HG02981 (cell line): ENCODE measurements around the gene C19orf47.
A peak's percentile ranks its signal among the peaks of the same experiment; 100 is the strongest.

Experiments used
- ATAC-seq: cut with Tn5 transposase; IDR thresholded peaks from one replicate; pipeline ENCODE4 v1.9.1; 2021; ENCODE audit warnings: mild to moderate bottlenecking, moderate library complexity; ENCODE audit not compliant: unreplicated experiment

The C19orf47 gene, protein sequence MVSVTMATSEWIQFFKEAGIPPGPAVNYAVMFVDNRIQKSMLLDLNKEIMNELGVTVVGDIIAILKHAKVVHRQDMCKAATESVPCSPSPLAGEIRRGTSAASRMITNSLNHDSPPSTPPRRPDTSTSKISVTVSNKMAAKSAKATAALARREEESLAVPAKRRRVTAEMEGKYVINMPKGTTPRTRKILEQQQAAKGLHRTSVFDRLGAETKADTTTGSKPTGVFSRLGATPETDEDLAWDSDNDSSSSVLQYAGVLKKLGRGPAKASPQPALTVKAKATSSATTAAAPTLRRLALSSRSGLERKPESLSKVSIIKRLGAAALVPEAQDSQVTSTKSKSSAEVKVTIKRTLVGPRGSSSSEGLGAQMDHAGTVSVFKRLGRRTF

DNA sequence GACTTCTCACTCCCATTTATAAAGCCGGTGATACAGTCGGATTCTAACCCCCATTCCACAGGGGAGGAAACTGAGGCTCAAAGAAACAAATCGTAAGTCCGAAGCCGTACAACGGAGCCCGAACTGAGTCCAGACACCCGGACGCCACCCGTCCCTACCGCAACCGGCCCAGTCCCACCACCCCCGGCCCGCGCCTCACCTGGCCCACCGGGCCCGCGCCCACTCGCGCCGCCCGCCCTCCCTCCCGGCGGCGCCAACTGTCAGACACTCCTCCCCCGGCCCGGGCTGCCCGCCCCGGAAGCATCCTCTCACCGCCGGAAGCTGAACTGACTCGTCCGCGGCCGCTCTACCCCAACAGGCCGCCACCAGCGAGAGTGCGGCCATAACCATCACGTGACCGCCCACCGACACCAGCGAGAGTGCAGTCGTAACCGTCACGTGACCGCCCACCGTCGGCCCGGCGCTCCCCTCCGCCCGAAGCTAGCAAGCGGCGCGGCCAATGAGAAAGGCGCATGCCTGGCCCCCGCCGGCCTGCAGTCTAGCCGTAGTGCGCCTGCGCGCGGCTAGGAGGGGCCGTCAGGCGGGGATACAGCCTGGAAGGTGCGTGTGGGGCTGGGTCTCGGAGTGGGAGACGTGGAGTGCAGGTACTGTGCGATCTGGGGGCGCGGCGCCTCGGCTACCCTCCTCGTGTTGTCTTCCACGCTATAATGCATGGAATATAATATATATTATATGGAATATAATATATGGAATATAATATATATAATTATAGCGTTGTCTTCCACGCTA, at the start of gene C19orf47, which contains the start of gene PLD3:
Gene C19orf47 (minus strand): TSS at position 273 of the 789 bp plus-strand sequence. CDS start 6,540 bp downstream, outside the sequence.
Gene PLD3 (plus strand): TSS at position 571 of the 789 bp plus-strand sequence. CDS start 17,789 bp downstream, outside the sequence.
- ATAC-seq = peak; percentile 92

DNA sequence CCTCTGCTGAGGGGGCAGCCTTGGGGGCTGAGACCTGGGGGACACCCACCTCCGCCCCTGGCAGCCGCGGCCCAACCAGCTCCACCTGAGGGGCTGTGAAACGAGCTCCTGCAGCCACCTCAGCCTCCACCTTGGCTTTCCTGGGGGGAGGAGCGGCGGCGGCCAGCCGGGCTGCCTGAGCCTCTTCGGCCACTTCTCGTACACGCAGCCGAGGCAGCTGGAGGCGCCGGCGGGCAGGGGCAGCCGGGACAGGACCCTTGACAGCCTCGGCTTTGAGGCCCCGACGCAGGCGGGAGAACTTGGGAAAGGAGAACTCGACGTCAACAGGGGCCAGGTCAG, 49.3 kb upstream of the C19orf47 start:
- no peak for ATAC-seq

DNA sequence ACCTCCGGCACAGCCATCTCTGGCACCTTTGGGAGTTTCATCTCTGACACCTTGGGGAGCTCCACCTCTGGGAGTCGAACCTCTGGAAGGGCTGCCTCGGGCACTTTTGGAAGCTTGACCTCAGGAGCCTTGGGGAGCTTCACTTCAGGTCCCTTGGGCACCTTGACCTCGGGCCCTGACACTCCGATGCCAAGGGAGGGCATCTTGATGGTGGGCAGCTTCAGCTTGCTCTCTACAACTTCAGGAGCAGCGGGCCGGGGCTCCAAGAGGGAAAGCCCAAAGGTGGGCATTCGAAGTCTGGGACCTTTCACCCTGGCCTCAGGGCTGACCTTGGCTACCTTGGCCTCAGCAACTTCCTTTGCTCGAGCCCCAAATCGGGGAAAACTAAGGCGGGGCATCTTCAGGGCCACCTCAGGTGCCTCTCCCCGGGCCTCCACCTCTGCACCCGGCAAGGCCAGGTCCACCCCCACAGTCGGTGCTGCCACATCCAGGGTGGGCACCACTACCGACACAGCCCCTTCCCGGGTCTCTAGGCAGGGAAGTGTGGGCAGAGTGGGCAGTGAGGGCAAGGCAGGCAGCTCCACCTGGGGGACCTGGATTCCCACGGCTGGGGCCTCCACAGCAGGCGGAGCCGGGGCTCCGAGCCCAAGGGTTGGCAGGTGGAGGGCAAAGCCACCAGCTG, 48.8 kb upstream of the C19orf47 start:
- no peak for ATAC-seq

DNA sequence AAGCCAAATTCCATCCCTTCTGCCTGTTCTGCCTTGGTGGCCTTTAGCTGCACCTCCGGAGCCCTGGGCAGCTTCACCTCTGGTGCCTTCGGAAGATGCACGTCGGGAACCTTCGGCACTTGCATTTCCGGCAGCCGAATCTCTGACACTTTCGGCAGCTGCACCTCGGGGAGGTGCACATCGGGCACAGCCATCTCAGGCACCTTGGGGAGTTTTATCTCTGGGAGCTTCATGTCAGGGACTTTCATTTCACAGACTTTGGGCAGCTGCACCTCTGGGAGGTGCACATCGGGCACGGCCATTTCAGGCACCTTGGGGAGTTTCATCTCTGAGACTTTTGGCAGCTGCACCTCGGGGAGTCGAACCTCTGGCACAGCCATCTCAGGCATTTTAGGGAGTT, 47.8 kb upstream of the C19orf47 start:
- no peak for ATAC-seq

DNA sequence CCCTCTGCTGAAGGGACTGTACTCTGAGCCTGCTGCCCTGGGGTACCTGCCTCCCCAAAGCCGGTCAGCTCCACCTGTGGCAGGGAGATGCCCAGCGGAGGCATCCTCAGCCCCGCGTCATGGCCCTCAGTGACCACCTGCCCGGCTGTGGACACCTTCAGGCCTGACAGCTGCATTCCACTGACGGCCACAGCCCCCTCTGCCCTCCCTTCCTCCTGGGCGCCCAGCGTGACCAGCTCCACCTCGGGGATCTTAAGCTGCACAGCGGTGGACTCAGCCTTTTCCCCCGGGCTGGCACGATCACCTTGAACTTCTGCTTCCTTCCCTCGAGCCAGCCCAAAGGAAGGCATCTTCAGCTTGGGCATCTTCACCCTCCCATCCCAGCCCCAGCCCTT, 46.6 kb upstream of the C19orf47 start:
- ATAC-seq = no peak

DNA sequence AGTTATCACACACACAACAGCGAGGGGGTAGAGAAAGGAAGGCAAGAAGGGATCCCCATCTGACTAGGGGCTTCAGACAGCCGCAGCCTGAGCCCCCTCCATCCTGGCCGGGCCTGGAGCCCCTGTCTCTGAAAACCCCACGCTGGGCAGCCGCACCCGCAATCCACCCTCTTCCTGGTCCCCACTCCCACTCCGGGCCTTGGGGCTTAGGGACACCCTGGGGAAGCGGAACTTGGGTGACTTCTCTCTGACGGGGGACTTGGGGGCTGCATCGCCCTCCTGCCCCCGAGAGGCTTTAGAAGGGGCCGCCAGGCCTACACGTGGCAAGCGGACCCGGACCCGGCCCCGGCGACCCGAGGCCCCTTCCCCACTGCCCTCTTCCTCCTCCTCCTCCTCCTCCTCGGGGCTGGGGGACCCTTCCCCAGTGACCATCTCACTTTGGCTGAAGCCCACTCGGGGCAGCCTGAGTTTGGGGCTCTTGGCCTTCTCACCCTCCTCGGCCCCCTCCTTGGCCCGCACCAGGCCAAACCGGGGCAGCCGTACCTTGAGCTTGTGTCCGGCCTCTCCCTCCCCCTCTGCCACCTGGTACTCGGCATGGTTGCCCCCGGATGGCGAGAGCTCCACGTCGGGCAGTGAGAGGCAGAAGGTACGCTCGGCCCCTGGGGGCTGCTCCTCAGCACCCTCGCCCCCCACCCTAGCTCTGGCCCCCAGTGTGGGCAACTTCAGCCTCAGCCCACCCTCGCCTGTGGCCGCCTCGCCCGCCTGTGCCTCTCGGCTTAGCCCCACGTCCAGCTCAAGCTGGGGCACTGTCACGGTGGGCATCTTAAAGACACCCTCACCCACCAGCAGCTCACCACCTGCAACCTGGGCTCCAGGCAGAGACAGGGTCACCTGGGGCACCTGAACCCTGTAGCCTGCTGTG, 46.0 kb upstream of the C19orf47 start:
- no peak for ATAC-seq

DNA sequence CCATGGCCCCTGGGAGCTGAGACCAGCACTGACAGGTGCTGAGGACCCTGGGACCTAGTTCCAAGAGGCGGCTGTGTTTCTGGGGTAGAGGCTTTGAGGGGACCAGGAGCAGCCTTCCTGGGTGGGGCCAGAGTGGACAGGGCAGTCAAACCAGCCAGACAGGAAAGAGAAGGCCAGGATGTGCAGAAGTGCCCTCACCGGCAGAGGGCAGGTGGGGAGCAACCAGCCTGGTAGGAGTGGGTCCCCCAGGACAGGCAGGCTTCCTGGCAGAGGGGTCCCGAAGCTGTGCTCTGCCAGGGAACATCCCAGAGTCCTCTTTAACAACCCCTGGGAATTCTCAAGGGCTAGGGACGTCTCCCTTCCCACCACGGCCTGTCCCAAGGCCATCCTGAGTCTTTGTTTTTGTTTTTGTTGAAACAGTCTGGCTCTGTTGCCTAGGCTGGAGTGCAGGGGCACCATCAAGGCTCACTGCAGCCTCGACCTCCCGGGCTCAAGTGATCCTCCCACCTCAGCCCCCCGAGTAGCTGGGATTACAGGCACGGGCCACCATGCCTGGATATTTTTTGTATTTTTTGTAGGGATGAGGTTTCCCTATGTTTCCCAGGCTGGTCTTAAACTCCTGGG, 44.8 kb upstream of the C19orf47 start:
- ATAC-seq = no peak

DNA sequence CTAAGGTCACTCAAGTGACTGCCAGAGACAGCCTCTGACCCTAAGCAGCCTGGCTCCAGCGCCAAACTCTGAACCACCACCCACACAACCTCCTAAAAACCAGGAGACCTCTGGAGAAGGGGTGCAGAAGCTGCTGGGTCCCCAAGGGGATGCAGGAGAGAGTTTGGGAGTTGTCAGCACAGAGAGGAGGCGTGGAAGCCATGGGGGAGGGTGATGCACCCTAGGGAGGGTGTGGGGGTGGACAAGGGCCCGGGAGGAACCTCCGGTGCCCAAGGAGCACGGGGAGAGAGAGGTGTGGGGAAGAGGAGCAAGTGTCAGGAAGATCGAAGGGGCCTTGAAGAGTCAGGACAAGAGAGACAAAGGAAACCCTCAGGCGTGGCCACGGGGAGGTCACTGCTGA, 43.9 kb upstream of the C19orf47 start:
- no peak for ATAC-seq

DNA sequence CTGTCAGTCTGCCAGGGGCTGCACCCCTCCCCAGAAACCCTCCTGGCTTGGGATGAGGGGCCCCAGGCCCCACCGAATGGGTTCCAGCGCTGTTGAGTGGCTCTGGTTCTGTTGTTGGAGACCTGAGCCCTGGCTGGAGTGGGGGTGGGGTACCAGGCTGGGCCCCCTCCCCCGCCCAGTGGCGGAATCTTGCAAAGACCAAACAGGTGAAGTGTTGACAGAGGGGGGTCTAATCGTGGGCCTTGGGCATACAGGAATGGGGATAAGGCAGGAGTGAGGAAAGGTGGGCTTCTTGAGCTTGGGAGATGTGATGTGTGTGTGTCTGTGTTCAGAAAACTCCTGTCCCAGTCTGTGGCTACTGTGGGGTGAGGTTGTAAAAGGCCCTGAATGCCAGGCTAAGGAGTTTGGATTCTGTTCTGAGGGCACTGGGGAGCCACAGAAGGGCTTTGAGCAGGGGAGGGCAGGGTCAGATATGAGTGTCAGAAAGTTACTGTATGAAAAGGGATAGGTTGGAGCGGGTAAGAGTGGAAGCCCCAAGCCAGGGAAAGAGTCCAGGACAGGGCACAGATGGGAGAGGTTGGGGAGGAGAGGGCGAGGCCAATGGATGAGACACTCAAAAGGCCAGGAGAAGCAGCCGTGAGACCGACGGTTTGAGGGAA, 42.0 kb upstream of the C19orf47 start, which contains the start of gene HIPK4:
Gene HIPK4 (minus strand): TSS at position 98 of the 659 bp plus-strand sequence. CDS start 279 bp downstream, outside the sequence.
- no peak for ATAC-seq

DNA sequence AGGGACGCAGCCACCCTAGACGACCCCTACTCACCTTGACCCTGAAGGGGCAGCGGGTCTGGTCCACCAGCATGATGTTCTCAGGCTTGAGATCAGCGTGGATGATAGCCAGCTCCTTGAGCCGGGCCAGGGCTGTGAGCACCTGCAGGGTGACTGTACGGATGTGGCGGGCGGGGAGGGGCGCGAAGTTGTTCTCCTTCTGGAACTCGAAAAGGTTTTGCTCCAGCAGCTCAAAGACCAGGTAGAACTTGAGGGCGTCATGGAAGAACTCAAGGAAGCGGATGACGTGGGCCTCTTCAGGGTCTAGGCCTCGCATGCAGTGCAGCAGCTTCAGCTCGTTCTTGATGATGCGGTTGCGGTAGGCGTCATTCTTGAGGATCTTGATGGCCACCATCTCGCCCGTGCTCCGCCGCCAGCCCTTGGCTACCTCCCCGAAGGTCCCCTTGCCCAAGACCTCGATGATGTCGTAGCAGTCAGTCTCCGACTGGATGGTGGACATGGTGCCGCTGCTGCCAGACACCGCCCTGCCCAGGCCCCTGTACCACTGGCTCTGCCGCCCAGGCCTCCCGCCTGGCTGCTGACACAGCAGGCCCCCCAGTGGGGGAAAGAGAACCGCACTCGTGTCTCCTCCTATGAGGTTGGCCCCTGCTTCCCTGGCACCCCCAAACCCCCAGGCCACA, 41.3 kb upstream of the C19orf47 start:
- ATAC-seq = no peak

DNA sequence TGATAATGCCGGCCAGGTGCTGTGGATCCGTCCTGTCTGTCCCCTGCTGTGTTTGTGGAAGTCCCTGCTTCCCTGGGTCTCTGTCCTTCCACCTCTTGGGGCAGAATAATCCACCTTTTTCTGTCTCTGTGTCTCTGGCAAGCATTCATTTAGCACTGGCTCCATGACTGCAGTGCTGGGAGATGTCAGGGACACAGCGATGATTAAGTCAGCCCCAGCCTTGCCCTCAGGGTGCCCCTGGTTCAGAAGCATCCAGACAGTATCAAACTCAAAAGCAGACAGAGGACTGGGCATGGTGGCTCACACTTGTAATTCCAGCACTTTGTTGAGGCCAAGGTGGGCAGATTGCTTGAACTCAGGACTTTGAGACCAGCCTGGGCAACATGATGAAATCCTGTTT, 40.3 kb upstream of the C19orf47 start:
- ATAC-seq = no peak

DNA sequence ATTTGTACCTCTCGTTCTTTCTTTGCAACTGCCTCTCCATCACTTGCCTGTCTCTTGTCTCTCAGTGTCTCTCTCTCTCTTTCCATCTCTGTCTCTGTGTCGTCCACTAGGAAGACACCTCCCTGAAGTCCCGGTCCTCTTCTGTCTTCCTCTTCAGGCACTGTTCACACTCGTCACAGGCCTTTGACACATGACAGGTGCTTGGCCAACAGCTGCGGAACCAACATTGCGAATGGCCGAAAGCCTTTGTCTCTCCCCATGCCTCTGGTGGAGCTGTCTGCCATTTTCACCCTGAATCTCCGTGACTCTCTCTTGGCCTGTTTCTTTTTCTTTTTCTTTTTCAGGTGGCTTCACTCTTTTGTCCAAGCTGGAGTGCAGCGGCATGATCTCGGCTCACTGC, 39.0 kb upstream of the C19orf47 start:
- ATAC-seq = no peak

DNA sequence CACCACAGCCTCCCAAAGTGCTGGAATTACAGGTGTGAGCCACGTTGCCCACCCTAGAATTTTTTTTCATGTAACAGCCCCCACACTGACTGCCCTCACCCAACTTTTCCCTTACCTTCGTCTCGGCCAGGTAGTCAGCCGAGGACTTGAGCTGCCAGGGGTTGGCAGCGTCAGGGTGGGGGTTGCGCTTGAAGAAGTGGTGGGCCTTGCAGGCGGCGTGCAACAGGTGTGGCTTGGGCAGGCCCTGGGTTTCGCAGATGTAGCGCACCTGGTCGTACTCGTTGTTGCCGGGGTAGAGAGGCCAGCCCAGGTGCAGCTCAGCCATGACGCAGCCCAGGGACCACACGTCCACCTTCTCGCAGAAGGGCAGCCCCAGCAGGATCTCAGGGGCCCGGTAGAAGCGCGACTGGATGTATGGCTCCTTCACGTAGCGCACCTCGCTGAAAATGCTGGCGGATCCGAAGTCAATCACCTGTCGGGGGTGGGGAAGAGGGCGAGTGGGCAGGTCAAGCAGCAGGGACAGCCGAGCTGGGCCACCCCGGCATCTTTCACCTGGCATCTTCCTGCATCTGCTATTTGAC, 35.6 kb upstream of the C19orf47 start:
- no peak for ATAC-seq

DNA sequence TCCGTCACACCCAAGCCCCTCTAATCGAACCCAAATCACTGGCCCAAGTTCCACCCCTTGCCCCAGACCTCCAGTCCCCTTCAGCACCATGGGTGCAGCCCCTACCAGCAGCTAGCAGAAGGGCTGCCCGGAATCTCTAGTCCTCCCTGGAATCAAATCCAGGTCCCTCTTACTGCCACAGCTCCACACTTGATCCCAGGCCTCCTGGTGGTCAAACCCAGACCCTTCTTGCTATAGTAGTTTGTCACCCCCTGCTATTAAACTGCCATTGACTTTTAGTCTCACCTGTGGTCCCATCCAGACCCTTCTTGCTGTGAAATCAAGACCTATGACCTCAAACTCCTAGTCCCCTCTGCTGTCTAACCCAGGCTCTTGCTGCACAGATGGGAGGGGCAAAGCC, 33.1 kb upstream of the C19orf47 start:
- ATAC-seq = no peak

DNA sequence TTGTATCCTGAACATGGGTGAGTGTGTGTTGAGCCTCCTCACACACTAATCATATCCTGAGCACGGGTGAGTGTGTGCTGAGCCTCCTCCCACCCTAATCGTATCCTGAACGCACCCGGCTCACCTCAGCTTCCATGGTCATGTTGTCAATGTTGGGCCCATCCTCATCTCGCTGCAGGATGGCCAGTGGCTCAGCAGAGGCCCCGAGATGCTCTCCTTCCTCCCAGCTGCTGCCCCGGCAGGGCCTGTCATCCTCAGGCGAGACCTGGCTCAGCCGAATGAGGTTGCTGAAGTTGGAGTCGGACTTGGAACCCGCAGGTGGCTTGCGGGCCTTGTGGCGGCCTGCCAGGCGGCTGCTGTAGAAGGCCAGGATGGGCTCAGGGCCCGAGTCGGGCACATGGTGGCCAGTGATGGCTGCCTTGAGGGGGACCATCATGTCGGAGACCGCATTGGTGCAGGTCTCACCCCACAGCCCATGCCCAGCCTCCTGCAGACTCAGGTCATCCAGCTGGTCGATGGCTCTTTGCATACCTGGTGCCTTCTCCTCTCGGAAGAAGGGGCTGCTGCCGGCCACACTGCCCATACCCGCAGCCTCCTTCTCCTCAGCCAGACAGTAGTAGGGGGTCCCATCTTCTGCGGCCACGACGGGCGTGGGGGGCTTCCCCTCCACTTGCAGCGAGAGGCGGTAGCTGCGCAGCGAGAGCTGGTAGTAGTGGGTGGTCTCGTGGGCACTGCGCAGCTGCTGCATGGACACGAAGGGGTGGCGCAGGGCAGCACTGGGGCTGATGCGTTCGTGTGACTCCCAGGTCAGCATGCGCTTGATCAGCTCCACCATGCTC, 32.2 kb upstream of the C19orf47 start:
- no peak for ATAC-seq

DNA sequence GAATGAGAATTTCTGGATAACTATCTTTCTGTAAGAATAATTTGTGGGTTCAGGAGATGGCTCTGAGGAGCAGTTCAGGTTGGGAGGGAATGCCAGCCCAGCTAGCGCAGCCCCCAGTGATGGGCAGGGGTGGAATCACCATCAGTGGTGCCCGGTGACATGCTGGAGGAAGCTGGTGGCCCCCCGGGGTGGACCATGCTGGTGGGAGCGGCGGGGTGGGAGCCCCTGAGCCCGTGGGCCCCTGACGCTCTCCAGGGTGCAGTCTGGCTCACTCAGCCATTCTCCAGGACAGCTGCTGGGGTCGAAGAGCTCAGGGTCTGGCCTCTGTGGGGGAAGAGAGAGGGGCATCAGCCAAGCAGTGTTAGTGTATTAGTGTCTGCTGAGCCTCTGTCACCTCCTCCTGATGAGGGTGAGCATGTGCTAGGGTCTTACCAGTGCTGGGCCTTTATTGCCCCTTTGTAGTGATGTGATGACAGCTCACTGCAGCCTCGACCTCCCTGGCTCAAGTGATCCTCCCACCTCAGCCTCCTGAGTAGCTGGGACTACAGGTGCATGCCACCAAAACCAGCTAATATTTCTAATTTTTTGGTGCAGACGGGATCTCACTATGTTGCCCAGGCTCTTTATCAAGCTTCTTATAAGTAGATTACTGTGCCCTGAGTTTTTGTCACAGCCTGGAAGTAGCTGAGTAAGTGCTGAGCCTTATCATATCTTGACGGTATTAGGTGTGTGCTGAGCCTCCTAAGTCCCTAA, 31.4 kb upstream of the C19orf47 start:
- no peak for ATAC-seq

DNA sequence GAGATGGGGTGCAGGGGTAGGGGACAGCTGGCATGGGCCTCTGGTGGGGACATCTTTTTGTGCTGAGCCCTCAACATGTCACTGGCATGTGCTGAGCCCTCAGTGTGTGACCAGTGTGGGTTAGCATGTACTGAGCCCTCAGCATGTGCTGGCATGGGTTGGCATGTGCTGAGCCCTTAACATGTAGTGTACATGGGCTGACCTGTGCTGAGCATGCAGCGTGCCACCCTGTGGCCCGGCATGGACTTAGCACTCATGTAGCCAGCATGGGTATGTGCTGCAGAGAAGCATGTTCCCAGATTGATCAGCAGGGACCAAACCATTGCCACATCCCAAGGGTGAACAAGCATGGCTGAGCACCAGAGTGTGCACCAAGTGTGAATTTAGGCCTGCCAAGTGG, 30.3 kb upstream of the C19orf47 start:
- no peak for ATAC-seq
